NCI-H526 (cell line): ENCODE measurements around the gene GADD45GIP1.
A peak's percentile ranks its signal among the peaks of the same experiment; 100 is the strongest.
"Not testable (repeated sequence)": the region's sequence is repeated elsewhere in the genome, so short reads cannot be mapped to it uniquely, and the experiment has no call there.

Experiments
- DNase-seq, 2 experiments: peaks; one replicate each; lab custom pipeline; 2025; lab: John Stamatoyannopoulos, UW

GADD45GIP1 gene

DNA sequence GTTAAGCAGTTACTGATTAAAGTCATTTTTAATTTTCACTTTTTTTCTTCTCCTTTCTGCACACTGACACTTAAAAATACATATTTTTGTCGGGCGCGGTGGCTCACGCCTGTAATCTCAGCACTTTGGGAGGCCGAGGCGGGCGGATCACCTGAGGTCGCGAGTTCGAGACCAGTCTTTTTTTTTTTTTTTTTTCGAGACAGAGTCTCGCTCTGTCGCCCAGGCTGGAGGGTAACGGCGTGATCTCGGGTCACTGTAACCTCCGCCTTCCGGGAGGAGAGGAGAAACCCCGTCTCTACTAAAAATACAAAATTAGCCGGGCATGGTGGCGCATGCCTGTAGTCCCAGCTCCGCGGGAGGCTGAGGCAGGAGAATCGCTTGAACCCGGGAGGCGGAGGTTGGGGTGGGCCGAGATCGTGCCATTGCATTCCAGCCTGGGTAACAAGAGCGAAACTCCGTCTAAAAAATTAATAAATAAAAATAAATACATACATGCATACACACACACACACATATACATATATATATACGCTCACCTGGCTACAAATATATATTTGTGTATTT is 448 bp upstream of the GADD45GIP1 start:
- DNase-seq: not testable (repeated sequence)

- DNase-seq: no peak
Observed at GRCh38 chr19:12955996-12956395, 1.0 kb downstream of the GADD45GIP1 start.

- not testable (repeated sequence) for DNase-seq
Observed at GRCh38 chr19:12955575-12955974, 1.4 kb downstream of the GADD45GIP1 start.

GRCh38 chr19:12954612-12954962 is 2.4 kb downstream of the GADD45GIP1 start:
- DNase-seq: no peak

- no peak for DNase-seq
Observed at GRCh38 chr19:12953799-12954611, 3.0 kb downstream of the GADD45GIP1 start.

- no peak for DNase-seq
Observed at GRCh38 chr19:12953138-12953798, 3.8 kb downstream of the GADD45GIP1 start.

DNA sequence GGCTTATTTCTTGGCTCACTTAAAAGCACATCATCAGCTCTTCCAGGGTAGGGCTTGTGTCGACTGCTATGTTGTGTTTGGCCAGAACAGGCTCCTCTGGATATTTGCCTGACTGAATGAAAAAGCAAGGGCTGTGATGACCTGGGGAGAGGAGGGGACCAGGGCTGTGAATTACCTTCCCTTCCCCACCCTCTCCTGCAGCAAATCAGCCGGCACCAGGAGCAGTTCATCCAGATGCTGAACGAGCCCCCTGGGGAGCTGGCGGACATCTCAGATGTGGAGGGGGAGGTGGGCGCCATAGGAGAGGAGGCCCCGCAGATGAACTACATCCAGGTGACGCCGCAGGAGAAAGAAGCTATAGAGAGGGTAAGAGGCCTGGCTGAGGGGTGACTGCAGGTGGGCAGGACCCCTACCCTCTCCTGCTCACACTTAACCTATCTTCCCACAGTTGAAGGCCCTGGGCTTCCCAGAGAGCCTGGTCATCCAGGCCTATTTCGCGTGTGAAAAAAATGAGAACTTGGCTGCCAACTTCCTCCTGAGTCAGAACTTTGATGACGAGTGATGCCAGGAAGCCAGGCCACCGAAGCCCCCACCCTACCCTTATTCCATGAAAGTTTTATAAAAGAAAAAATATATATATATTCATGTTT is 4.4 kb downstream of the GADD45GIP1 start:
- DNase-seq: no peak

DNA sequence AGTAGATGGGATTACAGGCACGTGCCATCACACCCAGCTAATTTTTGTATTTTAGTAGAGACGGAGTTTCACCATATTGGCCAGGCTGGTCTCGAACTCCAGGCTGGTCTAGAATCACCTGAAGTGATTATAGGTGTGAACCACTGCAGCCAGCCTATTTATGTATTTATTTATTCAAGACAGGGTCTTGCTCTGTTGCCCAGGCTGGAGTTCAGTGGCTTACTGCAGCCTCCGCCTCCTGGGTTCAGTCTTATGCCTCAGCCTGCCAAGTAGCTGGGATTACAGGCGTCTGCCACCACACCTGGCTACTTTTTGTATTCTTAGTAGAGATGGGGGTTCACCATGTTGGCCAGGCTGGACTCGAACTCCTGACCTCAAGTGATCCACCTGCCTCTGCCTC is 5.0 kb downstream of the GADD45GIP1 start:
- DNase-seq: not testable (repeated sequence)

DNA sequence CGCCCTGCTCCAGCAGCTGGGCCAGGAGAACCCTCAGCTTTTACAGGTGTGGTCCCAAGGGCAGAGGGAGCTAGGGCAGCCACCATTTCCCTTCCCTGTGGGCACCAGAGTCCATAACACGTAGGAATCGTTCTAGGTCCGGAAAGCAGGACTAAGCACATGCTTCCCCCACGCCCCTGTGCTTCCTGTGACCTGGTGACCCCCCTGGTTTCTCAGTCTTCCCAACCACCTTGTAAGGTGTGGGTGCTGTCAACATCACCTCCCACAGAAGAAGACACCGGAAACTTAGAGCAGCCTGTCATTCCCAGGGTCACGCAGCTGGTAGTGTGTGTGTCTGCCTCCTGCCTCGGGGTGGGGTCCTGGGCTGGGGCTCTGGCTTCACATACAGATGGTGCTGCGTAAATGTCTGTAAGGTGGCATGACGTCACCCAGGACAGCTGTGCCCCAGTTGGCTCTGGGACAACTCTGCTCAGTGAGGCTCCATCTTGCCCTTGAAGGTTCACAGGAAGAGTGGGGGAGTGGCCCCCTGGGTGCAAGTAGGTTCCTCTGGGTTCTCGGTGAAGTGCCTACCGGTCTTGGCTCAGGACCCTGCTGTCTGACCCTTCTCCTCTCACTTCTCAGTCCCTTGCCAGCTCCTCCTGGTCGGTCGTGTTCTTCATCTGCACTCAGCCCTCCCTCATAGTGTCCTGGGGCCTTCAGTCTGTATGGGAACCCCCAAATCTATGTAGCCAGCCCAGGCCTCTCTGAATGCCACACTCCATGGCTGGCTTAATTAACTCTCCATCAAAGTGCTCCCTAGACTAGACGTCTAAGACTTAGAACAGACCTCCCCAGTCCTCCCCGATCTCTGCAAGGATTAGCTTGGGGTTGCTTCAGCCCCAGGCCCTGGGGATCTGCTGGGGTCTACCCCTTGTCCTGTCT is 7.4 kb downstream of the GADD45GIP1 start:
- no peak for DNase-seq

GRCh38 chr19:12948612-12949362 is 8.2 kb downstream of the GADD45GIP1 start:
- DNase-seq: no peak

DNA sequence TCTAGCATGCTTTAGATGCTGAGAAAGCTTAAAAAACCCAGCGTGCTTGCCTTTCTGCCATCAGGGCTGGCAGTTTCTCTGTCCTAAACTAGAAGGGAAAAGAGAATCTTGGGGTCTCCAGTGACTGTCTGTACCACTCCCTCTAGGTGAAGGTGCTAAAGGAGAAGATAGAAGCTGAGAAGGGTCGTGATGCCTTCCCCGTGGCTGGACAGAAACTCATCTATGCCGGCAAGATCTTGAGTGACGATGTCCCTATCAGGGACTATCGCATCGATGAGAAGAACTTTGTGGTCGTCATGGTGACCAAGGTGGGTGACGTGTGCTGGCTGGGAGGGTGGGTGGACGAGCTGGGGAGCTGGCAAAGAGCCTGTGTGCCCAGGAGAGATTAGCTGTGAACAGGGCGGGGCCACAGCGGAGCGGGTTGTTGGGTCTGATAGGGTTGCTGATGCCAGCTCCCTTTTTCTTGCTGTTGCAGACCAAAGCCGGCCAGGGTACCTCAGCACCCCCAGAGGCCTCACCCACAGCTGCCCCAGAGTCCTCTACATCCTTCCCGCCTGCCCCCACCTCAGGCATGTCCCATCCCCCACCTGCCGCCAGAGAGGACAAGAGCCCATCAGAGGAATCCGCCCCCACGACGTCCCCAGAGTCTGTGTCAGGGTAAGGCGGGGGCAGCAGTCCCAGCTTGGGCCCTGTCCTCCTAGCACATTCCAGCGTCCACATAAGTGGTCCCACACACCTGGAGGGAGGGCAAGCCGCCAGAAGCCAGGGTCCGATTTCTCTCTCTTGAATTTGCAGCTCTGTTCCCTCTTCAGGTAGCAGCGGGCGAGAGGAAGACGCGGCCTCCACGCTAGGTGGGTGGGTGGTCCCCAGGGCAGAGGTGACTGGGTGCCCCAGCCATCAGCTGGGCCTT is 9.1 kb downstream of the GADD45GIP1 start:
- no peak for DNase-seq

DNA sequence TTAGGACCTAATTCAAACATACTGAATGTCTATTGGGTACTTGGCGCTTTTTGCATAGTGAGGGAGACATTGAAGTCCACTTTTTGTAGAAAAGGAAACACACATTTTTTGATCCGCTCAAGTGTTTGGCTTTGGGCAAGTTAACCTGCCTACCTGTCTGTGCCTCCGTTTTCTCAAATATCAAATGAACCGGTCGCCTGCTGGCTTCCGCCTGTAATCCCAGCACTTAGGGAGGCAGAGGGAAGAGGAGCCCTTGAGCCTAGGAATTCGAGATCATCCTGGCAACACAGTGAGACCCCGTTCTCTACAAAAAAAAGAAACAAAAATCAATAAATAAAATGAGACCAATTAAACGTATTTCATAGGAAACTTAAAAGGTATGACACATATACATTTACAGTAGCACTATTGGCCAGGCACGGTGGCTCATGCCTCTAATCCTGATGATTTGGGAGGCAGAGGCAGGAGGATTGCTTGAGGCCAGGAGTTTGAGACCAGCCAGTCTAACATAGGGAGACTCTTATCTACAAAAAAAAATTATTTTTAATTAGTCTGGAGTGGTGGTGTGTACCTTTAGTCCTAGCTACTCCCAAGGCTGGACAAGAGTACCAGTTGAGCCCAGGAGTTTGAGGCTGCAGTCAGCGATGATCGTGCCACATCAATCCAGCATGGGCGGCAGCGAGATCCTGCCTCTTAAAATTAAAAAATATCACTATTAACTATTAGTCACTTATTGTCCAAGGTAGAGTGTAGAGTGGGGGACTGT is 10.1 kb downstream of the GADD45GIP1 start:
- no peak for DNase-seq

DNA sequence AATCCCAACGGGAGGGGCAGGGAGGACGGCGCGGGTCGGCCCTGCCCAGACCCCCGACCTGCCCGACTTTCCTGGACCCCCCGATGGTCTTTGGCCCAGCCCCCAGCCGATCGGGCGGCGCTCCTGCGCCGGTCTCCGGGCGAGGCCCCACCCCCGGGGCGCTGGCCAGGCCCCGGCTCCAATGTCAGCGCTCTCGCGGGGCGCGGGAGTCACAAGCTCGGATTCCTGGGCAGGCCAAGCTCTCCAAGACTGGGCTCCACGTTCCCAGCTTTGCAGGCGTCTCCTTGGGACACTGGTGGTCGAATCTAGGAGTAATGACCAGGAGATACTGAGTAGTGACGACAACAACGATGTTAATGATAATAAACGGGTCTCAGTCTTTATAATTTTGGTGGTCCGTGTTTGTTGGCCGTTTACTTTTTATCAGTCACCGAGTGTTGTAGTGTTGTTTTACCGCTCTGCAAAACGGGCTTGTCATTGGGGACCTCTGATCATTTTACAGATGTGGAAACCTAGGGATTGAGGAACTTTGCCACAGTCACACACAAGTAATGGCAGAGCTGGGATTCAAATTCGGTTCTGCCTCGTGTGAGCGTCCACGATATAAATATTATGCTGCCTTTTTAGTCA is 10.8 kb downstream of the GADD45GIP1 start:
- DNase-seq: peak in 1 of 2 experiments; percentile 46

- DNase-seq: peak; percentile 77 to 97
Observed at GRCh38 chr19:12945479-12946091, 11.4 kb downstream of the GADD45GIP1 start, which contains the start of gene RAD23A. Gene RAD23A (plus strand): TSS chr19:12945862. CDS start chr19:12945949, 87 bp downstream.

DNA sequence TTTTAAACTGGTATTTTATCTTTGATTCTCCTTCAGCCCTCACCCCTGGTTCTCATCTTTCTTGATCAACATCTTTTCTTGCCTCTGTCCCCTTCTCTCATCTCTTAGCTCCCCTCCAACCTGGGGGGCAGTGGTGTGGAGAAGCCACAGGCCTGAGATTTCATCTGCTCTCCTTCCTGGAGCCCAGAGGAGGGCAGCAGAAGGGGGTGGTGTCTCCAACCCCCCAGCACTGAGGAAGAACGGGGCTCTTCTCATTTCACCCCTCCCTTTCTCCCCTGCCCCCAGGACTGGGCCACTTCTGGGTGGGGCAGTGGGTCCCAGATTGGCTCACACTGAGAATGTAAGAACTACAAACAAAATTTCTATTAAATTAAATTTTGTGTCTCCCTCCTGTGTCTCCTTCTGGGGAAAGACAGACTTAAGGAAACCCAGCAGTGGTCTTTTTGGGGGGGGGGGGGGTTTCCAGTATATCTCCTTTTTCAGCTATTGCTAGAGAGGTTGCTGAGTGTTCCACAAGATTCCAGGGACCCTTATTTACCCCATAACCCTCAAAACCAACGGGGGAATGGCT is 12.8 kb downstream of the GADD45GIP1 start:
- DNase-seq: no peak

DNA sequence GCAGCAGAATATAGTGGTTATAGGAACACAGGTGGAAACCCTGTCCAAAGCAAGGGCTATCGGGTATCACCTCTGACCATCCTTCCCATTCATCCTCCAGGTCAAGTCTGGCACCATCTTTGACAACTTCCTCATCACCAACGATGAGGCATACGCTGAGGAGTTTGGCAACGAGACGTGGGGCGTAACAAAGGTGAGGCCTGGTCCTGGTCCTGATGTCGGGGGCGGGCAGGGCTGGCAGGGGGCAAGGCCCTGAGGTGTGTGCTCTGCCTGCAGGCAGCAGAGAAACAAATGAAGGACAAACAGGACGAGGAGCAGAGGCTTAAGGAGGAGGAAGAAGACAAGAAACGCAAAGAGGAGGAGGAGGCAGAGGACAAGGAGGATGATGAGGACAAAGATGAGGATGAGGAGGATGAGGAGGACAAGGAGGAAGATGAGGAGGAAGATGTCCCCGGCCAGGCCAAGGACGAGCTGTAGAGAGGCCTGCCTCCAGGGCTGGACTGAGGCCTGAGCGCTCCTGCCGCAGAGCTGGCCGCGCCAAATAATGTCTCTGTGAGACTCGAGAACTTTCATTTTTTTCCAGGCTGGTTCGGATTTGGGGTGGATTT is 13.5 kb downstream of the GADD45GIP1 start:
- DNase-seq: no peak

DNA sequence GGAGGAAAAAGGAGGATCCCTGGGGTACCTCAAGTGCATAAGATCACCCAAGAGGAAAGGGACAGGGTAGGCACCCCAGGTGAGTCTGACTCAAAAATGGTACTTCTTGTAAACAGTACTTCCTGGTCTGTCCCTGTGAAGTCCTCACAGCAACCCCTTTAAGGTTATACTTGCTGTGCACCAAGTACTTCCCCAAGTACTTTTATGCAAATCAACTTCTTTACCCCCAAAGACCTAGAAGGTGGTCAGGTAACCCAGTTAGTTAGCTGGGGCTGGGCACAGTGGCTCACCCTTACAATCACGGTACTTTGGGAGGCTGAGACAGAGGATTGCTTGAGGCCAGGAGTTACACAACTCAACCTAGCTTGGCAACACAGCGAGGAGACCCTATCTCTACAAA is 16.1 kb downstream of the GADD45GIP1 start:
- DNase-seq: no peak
